Activated naive CD4-positive, alpha-beta T cell treated with Interleukin-2 at 50 U/mL for 16 hours (primary cell): ENCODE results near the gene ARL6IP4.
"Not testable (repeated sequence)": the region's sequence is repeated elsewhere in the genome, so short reads cannot be mapped to it uniquely, and the experiment has no call there.

ENCODE experiments used
- DNase-seq: peaks from one replicate; pipeline ENCODE4 v3.0.0-alpha.2; 2020

Gene ARL6IP4

GRCh38 chr12:123013185-123014095, 33.0 kb downstream of the ARL6IP4 start:
- no peak for DNase-seq

- not testable (repeated sequence) for DNase-seq
Observed at GRCh38 chr12:123014473-123014872, 34.0 kb downstream of the ARL6IP4 start.

GRCh38 chr12:123017753-123018152, 37.3 kb downstream of the ARL6IP4 start:
- DNase-seq: no peak

GRCh38 chr12:123019841-123020138, 39.3 kb downstream of the ARL6IP4 start:
- no peak for DNase-seq

- no peak for DNase-seq
Observed at GRCh38 chr12:123021688-123022604, 41.5 kb downstream of the ARL6IP4 start.

GRCh38 chr12:123022846-123023245, 42.4 kb downstream of the ARL6IP4 start:
- no peak for DNase-seq

GRCh38 chr12:123024819-123025391, 44.4 kb downstream of the ARL6IP4 start:
- DNase-seq: peak; percentile 20

GRCh38 chr12:123026094-123026853, 45.8 kb downstream of the ARL6IP4 start:
- no peak for DNase-seq

GRCh38 chr12:123027726-123028445, 47.4 kb downstream of the ARL6IP4 start:
- no peak for DNase-seq

- DNase-seq: no peak
Observed at GRCh38 chr12:123028475-123028874, 48.0 kb downstream of the ARL6IP4 start.

GRCh38 chr12:123029550-123029949, 49.1 kb downstream of the ARL6IP4 start:
- no peak for DNase-seq

GRCh38 chr12:123030686-123031085, 50.2 kb downstream of the ARL6IP4 start:
- DNase-seq: no peak

- no peak for DNase-seq
Observed at GRCh38 chr12:123031171-123031845, 50.8 kb downstream of the ARL6IP4 start.
